Effector memory CD4-positive, alpha-beta T cell (primary cell): ENCODE measurements around the gene CHRNE.
A peak's percentile ranks its signal among the peaks of the same experiment; 100 is the strongest.

ENCODE experiments used
- DNase-seq, 3 donors: peaks; one replicate each; pipeline ENCODE4 v3.0.0-alpha.2; 2020
- H3K27ac ChIP-seq: 2 replicates; pipeline ENCODE4 v1.7.0; 2013; ENCODE audit warnings: mild to moderate bottlenecking, low read length, moderate library complexity; ENCODE audit not compliant: insufficient read depth, poor library complexity, severe bottlenecking
- H3K27me3 ChIP-seq: replicated peaks from 2 replicates; pipeline ENCODE4 v1.7.0; 2013; ENCODE audit warnings: mild to moderate bottlenecking, low read length; ENCODE audit not compliant: insufficient read depth, control insufficient read depth, poor library complexity, severe bottlenecking
- H3K36me3 ChIP-seq: 2 replicates; pipeline ENCODE4 v1.7.0; 2013; ENCODE audit warnings: mild to moderate bottlenecking, low read length, moderate library complexity; ENCODE audit not compliant: control insufficient read depth, insufficient read depth
- H3K4me1 ChIP-seq: 2 replicates; pipeline ENCODE4 v1.7.0; 2013; ENCODE audit warnings: low read length, mild to moderate bottlenecking; ENCODE audit not compliant: control insufficient read depth, insufficient read depth, poor library complexity, severe bottlenecking
- H3K4me3 ChIP-seq: 2 replicates; pipeline ENCODE4 v1.7.0; 2013; ENCODE audit warnings: low read length, low read depth, mild to moderate bottlenecking; ENCODE audit not compliant: insufficient read depth, poor library complexity, severe bottlenecking
- H3K9me3 ChIP-seq: 2 replicates; pipeline ENCODE4 v1.7.0; 2013; ENCODE audit warnings: mild to moderate bottlenecking, low read length, moderate library complexity; ENCODE audit not compliant: control insufficient read depth

CHRNE gene

GRCh38 chr17:4947010-4947410, 44.1 kb upstream of the CHRNE start:
- Histone ChIP-seq H3K4me1 (peaks cover 67% of the 10 kb centered on the region), H3K27me3 (no peaks in the 10 kb centered on the region), H3K9me3 (no peaks in the 10 kb centered on the region), H3K36me3 (peaks cover 33% of the 10 kb centered on the region), H3K27ac (peak overlapping the region; percentile 94), H3K4me3 (peak overlapping the region; percentile 99)
- no peak for DNase-seq

GRCh38 chr17:4946312-4946976, 43.5 kb upstream of the CHRNE start:
- H3K4me3 ChIP-seq = peak overlapping the region; percentile 99
- no peak for DNase-seq
- no peaks in the 10 kb centered on the region for H3K9me3 ChIP-seq
- H3K36me3 ChIP-seq = peaks cover 33% of the 10 kb centered on the region
- H3K4me1 ChIP-seq = peaks cover 69% of the 10 kb centered on the region
- H3K27ac ChIP-seq = peak overlapping the region; percentile 94
- no peaks in the 10 kb centered on the region for H3K27me3 ChIP-seq

GRCh38 chr17:4945944-4946280, 43.0 kb upstream of the CHRNE start:
- no peak for DNase-seq
- peak overlapping the region; percentile 94 for H3K27ac ChIP-seq
- H3K27me3 ChIP-seq = no peaks in the 10 kb centered on the region
- H3K4me3 ChIP-seq = peak overlapping the region; percentile 99
- H3K9me3 ChIP-seq = no peaks in the 10 kb centered on the region
- H3K4me1 ChIP-seq = peaks cover 69% of the 10 kb centered on the region
- H3K36me3 ChIP-seq = peaks cover 33% of the 10 kb centered on the region

GRCh38 chr17:4945176-4945943, 42.5 kb upstream of the CHRNE start:
- peak overlapping the region; percentile 94 for H3K27ac ChIP-seq
- peak; percentile 56 to 71 (median 65) for DNase-seq
- peaks cover 33% of the 10 kb centered on the region for H3K36me3 ChIP-seq
- H3K9me3 ChIP-seq = no peaks in the 10 kb centered on the region
- H3K4me3 ChIP-seq = peak overlapping the region; percentile 46
- H3K4me1 ChIP-seq = peaks cover 64% of the 10 kb centered on the region
- H3K27me3 ChIP-seq = no peaks in the 10 kb centered on the region

- no peaks in the 10 kb centered on the region for H3K9me3 ChIP-seq
- no peaks in the 10 kb centered on the region for H3K27me3 ChIP-seq
- peak overlapping the region; percentile 94 for H3K27ac ChIP-seq
- peaks cover 60% of the 10 kb centered on the region for H3K4me1 ChIP-seq
- no peak for DNase-seq
- H3K36me3 ChIP-seq = peaks cover 33% of the 10 kb centered on the region
- peak overlapping the region; percentile 46 for H3K4me3 ChIP-seq
Measured at GRCh38 chr17:4944554-4945175, 41.8 kb upstream of the CHRNE start.

GRCh38 chr17:4944163-4944553, 41.3 kb upstream of the CHRNE start:
- Histone ChIP-seq H3K36me3 (peaks cover 33% of the 10 kb centered on the region), H3K27ac (peak overlapping the region; percentile 94), H3K4me1 (peaks cover 57% of the 10 kb centered on the region), H3K27me3 (no peaks in the 10 kb centered on the region), H3K4me3 (peak overlapping the region; percentile 46), H3K9me3 (no peaks in the 10 kb centered on the region)
- peak; percentile 33 to 52 (median 34) for DNase-seq

- no peaks in the 10 kb centered on the region for H3K27me3 ChIP-seq
- peaks cover 59% of the 10 kb centered on the region for H3K4me1 ChIP-seq
- H3K4me3 ChIP-seq = no peak overlapping the region
- DNase-seq = no peak
- H3K9me3 ChIP-seq = no peaks in the 10 kb centered on the region
- H3K36me3 ChIP-seq = peaks cover 38% of the 10 kb centered on the region
- peak overlapping the region; percentile 94 for H3K27ac ChIP-seq
Measured at GRCh38 chr17:4942760-4943508, 40.0 kb upstream of the CHRNE start.

- Histone ChIP-seq H3K4me3 (peak overlapping the region; percentile 94), H3K27ac (peak overlapping the region; percentile 93), H3K27me3 (no peaks in the 10 kb centered on the region), H3K9me3 (no peaks in the 10 kb centered on the region), H3K4me1 (peaks cover 55% of the 10 kb centered on the region), H3K36me3 (peaks cover 47% of the 10 kb centered on the region)
- DNase-seq = no peak
Measured at GRCh38 chr17:4941319-4941610, 38.4 kb upstream of the CHRNE start.

- Histone ChIP-seq H3K27ac (peak overlapping the region; percentile 93), H3K9me3 (no peaks in the 10 kb centered on the region), H3K36me3 (peaks cover 46% of the 10 kb centered on the region), H3K27me3 (no peaks in the 10 kb centered on the region), H3K4me3 (peak overlapping the region; percentile 94), H3K4me1 (peaks cover 50% of the 10 kb centered on the region)
- peak; percentile 28 to 37 (median 29) for DNase-seq
Measured at GRCh38 chr17:4940555-4941318, 37.8 kb upstream of the CHRNE start.
